Mesangial cell (primary cell): Measurements from ENCODE around the gene NCLN. TPM values are rescaled to one million over a fixed set of nuclear protein-coding genes. Genes with fewer than 3 reads are reported as not detected.

Experiments
- total RNA-seq: library from RNA; depleted of rRNA; stranded (reverse); fragments of >200 nt; gene quantifications from 2 replicates; pipeline ENCODE4 v1.2.3, GENCODE V29; 2015

The NCLN gene, protein sequence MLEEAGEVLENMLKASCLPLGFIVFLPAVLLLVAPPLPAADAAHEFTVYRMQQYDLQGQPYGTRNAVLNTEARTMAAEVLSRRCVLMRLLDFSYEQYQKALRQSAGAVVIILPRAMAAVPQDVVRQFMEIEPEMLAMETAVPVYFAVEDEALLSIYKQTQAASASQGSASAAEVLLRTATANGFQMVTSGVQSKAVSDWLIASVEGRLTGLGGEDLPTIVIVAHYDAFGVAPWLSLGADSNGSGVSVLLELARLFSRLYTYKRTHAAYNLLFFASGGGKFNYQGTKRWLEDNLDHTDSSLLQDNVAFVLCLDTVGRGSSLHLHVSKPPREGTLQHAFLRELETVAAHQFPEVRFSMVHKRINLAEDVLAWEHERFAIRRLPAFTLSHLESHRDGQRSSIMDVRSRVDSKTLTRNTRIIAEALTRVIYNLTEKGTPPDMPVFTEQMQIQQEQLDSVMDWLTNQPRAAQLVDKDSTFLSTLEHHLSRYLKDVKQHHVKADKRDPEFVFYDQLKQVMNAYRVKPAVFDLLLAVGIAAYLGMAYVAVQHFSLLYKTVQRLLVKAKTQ
- 65.3 and 128 TPM in 2 replicates for total RNA-seq

DNA sequence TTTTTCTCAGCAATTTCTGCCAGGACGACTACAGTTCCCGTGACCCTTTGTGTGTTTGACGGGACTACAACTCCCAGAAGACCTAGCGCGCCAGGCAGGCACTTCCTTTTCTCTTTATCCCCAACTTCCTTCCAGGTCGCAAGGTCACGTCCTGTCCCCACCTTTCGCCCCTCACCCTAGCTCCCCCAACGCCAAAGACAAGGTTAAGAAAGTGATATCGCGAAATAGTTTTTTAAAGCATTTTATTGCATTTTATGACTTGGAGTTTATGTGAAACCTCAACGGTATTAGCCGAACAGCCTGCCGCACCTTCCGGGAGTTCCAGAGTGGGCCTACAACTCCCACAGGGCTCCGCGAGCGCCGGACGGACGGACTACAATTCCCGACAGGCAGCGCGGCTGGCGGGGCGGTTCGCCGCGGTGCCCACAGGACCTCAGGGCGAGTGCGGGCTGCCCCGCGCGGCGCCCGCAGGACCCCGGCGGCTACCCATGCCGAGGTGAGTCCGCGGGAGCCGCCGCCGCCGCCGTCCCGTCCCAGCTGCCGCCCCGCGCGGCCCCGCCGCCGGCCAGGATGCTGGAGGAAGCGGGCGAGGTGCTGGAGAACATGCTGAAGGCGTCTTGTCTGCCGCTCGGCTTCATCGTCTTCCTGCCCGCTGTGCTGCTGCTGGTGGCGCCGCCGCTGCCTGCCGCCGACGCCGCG is at the start of gene NCLN:
Gene NCLN (plus strand): TSS at position 470 of the 699 bp plus-strand sequence. CDS start 101 bp downstream, at position 571.

DNA sequence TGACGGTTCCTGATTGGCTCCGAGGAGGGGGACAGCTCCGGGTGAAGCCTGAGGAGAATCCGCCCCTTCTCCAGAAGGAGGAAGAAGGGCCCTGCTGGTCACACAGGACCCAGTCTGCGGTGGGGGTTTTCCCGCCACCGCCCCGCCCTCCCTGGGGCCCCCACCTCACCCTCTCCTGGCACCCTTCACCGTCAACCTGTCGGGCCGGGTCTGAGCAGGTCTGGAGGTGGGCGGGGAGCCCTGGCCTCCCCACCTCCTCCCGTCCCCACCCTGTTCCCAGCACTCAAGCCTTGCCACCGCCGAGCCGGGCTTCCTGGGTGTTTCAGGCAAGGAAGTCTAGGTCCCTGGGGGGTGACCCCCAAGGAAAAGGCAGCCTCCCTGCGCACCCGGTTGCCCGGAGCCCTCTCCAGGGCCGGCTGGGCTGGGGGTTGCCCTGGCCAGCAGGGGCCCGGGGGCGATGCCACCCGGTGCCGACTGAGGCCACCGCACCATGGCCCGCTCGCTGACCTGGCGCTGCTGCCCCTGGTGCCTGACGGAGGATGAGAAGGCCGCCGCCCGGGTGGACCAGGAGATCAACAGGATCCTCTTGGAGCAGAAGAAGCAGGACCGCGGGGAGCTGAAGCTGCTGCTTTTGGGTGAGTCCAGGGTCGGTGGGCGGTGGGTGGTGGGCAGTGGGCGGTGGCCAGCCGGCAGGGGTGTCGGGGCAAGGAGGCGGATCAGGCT is 49.6 kb upstream of the NCLN start, which contains the start of gene GNA15:
Gene GNA15 (plus strand): TSS at position 73 of the 723 bp plus-strand sequence. CDS start 418 bp downstream, at position 491.

GRCh38 chr19:3178377-3178972 is 7.3 kb upstream of the NCLN start, which contains the start of gene S1PR4:
Gene S1PR4 (plus strand): TSS chr19:3178769. CDS start chr19:3178793, 24 bp downstream.

GRCh38 chr19:3224346-3225168 is 38.8 kb downstream of the NCLN start, which contains the start of gene CELF5:
Gene CELF5 (plus strand): TSS chr19:3224661. CDS start chr19:3224740, 79 bp downstream.

Other genes with a start within 250 kb of the NCLN start
- 1.6 and 4.1 TPM in 2 replicates for gene ZNF77, start 241.0 kb upstream of the NCLN start, total RNA-seq
- 0.49 and 0.51 TPM in 2 replicates for gene TLE6, start 208.4 kb upstream of the NCLN start, total RNA-seq
- 0.16 and 5.6 TPM in 2 replicates for gene TLE2, start 156.7 kb upstream of the NCLN start, total RNA-seq
- gene TLE5, start 123.4 kb upstream of the NCLN start, total RNA-seq = 288 and 469 TPM in 2 replicates
- gene GNA11, start 91.6 kb upstream of the NCLN start, total RNA-seq = 54.0 and 85.6 TPM in 2 replicates
- not detected in 2 replicates for gene GNA15, start 49.9 kb upstream of the NCLN start, total RNA-seq
- 0.38 TPM in 1 of 2 replicates, not detected in the other for gene S1PR4, start 7.2 kb upstream of the NCLN start, total RNA-seq
- gene CELF5, start 38.7 kb downstream of the NCLN start, total RNA-seq = not detected in 2 replicates
- gene NFIC, start 180.7 kb downstream of the NCLN start, total RNA-seq = 46.8 and 52.0 TPM in 2 replicates